Osteocyte (in vitro differentiated cells): ENCODE data around the gene GPR157. TPM values are rescaled to one million over a fixed set of nuclear protein-coding genes. Genes with fewer than 3 reads are reported as not detected.
A peak's percentile ranks its signal among the peaks of the same experiment; 100 is the strongest.

Experiments used
- DNase-seq: peaks from one replicate; pipeline ENCODE4 v3.0.0; 2021; ENCODE audit warnings: mixed read lengths; ENCODE audit not compliant: unreplicated experiment; ENCODE audit errors: extremely low spot score
- H3K27ac Mint-ChIP-seq: one replicate; pipeline ENCODE4 v1.8.0; 2021; ENCODE audit warnings: mild to moderate bottlenecking, mixed read lengths; ENCODE audit not compliant: unreplicated experiment
- H3K27me3 Mint-ChIP-seq: one replicate; pipeline ENCODE4 v1.8.0; 2021; ENCODE audit warnings: mixed read lengths; ENCODE audit not compliant: unreplicated experiment
- H3K36me3 Mint-ChIP-seq: one replicate; pipeline ENCODE4 v1.8.0; 2021; ENCODE audit warnings: mixed read lengths; ENCODE audit not compliant: unreplicated experiment
- H3K4me1 Mint-ChIP-seq: one replicate; pipeline ENCODE4 v1.8.0; 2021; ENCODE audit warnings: mixed read lengths; ENCODE audit not compliant: unreplicated experiment
- H3K4me3 Mint-ChIP-seq: one replicate; pipeline ENCODE4 v1.8.0; 2021; ENCODE audit warnings: mild to moderate bottlenecking, moderate library complexity, mixed read lengths; ENCODE audit not compliant: unreplicated experiment
- H3K9me3 Mint-ChIP-seq: one replicate; pipeline ENCODE4 v1.8.0; 2021; ENCODE audit warnings: mixed read lengths; ENCODE audit not compliant: unreplicated experiment
- long read RNA-seq: library from polyadenylated mRNA; unstranded; transcript quantifications from one replicate; pipeline ENCODE4 v2.0.0, GENCODE V29; 2021
- total RNA-seq: library from RNA; stranded (reverse); gene quantifications from 2 replicates; pipeline ENCODE4 v1.2.1, GENCODE V29; 2021
- TF ChIP-seq, protein P1 (sequence below): fragments of 200-600 bp; sonication (generic); IDR thresholded peaks from 2 replicates; pipeline ENCODE4 v1.5.0; 2021; ENCODE audit warnings: antibody characterized with exemption, mild to moderate bottlenecking, moderate library complexity

The GPR157 gene, protein sequence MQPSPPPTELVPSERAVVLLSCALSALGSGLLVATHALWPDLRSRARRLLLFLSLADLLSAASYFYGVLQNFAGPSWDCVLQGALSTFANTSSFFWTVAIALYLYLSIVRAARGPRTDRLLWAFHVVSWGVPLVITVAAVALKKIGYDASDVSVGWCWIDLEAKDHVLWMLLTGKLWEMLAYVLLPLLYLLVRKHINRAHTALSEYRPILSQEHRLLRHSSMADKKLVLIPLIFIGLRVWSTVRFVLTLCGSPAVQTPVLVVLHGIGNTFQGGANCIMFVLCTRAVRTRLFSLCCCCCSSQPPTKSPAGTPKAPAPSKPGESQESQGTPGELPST
- total RNA-seq = 0.76 and 4.1 TPM in 2 replicates
- long read RNA-seq = 0 reads

DNA sequence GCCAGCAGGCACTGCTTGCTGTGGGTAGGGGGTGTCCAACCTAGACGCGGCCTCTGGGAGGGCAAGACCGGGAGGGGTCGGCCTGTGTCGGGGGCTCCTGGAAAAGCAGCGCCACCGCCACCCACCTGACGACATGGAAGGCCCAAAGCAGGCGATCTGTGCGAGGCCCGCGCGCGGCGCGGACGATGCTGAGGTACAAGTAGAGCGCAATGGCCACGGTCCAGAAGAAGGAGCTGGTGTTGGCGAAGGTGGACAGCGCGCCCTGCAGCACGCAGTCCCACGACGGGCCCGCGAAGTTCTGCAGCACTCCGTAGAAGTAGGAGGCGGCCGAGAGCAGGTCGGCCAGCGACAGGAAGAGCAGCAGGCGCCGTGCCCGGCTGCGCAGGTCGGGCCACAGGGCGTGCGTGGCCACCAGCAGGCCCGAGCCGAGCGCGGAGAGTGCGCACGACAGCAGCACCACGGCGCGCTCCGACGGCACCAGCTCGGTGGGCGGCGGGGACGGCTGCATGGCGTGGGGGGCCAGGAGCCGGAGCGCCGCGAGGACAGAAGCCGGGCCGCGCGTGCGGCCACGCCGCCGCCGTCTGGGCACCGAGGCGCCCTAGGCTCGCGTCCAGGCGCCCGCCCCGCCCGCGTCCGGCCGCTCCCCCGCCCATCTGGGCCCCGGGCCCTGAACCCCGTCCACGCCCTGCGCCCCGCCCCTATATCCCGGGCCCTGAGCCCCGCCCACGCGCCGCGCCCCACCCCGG, at the start of gene GPR157:
Gene GPR157, minus strand, starts transcription at position 583 of the 746 bp plus-strand sequence. Its CDS starts 75 bp downstream, at position 508.
- Mint-ChIP-seq H3K27me3 (peaks cover 14% of the 10 kb centered on the region), H3K27ac (peak within 1 kb of the TSS; percentile 60), H3K36me3 (no peaks in the 10 kb centered on the region), H3K9me3 (no peaks in the 10 kb centered on the region), H3K4me3 (peak within 1 kb of the TSS; percentile 73), H3K4me1 (peaks cover 12% of the 10 kb centered on the region)
- DNase-seq = no peak
- TF ChIP-seq, protein P1, sequence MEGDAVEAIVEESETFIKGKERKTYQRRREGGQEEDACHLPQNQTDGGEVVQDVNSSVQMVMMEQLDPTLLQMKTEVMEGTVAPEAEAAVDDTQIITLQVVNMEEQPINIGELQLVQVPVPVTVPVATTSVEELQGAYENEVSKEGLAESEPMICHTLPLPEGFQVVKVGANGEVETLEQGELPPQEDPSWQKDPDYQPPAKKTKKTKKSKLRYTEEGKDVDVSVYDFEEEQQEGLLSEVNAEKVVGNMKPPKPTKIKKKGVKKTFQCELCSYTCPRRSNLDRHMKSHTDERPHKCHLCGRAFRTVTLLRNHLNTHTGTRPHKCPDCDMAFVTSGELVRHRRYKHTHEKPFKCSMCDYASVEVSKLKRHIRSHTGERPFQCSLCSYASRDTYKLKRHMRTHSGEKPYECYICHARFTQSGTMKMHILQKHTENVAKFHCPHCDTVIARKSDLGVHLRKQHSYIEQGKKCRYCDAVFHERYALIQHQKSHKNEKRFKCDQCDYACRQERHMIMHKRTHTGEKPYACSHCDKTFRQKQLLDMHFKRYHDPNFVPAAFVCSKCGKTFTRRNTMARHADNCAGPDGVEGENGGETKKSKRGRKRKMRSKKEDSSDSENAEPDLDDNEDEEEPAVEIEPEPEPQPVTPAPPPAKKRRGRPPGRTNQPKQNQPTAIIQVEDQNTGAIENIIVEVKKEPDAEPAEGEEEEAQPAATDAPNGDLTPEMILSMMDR = no peak

DNA sequence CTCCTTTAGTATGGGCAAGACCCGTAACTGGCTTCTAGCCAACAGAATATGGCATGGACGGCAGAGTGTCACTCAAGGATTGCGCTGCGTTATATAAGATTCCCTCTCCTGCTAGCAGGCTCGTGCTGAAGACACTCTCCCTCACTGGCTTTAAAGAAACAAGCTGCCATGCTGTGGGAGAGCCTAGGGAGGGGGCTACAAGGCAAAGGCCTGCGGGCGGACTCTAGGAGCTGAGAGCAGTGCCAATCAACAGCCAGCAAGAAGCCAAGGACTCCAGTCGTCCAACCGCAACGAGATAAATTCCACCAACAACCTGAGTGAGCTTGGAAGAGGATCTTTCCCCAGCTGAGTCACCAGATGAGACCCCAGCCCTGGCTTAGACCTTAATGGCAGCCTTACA, 45.9 kb upstream of the GPR157 start:
- no peaks in the 10 kb centered on the region for H3K27me3 Mint-ChIP-seq
- peaks cover 15% of the 10 kb centered on the region for H3K4me1 Mint-ChIP-seq
- DNase-seq = no peak
- H3K36me3 Mint-ChIP-seq = peaks cover 32% of the 10 kb centered on the region
- H3K4me3 Mint-ChIP-seq = no peak overlapping the region
- TF ChIP-seq, protein P1 = no peak
- H3K27ac Mint-ChIP-seq = no peak overlapping the region
- no peaks in the 10 kb centered on the region for H3K9me3 Mint-ChIP-seq

DNA sequence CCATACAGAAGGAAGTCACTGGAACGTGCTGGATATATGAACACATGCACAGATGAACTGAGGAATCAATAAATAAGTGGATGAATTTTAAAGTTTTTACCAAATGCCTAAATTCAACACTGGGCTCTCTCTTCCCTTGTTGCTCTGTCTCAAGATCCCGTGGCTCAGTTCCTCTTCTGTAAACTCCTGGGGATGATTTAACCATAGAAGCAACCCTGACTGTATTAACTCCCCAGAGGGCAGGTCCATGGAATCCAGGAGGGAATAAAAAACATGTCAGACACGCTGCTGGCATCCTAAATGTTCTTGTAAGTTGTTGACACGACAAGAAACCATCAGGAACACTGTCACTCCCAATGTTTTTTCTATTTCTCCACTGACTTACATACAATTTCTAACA, 45.3 kb upstream of the GPR157 start:
- H3K27me3 Mint-ChIP-seq = no peaks in the 10 kb centered on the region
- no peak overlapping the region for H3K27ac Mint-ChIP-seq
- DNase-seq = no peak
- no peaks in the 10 kb centered on the region for H3K9me3 Mint-ChIP-seq
- TF ChIP-seq, protein P1 = no peak
- peaks cover 12% of the 10 kb centered on the region for H3K4me1 Mint-ChIP-seq
- peaks cover 30% of the 10 kb centered on the region for H3K36me3 Mint-ChIP-seq
- H3K4me3 Mint-ChIP-seq = no peak overlapping the region

DNA sequence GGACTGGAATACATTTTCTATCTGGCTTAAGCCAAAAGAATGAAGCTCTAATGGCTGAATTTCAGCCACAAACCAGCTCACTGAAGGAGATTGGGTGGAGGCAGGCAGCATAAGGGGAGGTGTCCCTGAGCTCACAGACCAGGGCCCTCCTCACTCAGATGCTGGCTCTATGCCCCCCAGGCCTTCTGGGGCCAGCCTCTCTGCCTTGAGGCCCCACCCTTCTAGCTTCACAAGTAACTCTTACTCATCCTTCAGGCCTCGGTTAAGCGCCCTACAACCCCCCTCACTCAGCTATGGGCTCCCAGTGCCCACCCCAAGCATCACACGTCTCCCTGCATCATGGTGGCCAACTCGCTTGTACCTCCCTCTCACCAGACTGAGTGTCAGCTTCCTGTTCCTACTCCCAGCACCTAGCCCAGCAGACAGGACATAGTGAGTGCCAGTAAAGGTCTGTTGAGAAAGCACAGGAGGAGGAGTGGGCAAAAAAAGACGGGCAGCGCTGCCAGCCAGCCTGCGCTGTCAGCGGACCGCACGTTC, 40.8 kb upstream of the GPR157 start:
- H3K27ac Mint-ChIP-seq = no peak overlapping the region
- DNase-seq = no peak

More for the DNA sequence above, 40.8 kb upstream of the GPR157 start:
- TF ChIP-seq, protein P1 = no peak
- H3K9me3 Mint-ChIP-seq = no peaks in the 10 kb centered on the region
- peaks cover 21% of the 10 kb centered on the region for H3K4me1 Mint-ChIP-seq
- peaks cover 17% of the 10 kb centered on the region for H3K36me3 Mint-ChIP-seq
- no peak overlapping the region for H3K4me3 Mint-ChIP-seq
- H3K27me3 Mint-ChIP-seq = no peaks in the 10 kb centered on the region
